Nephron progenitor cell (in vitro differentiated cells): ENCODE data around the gene CNOT8.

ENCODE experiments used
- DNase-seq: peaks from one replicate; pipeline ENCODE4 v3.0.0; 2021
- H3K27ac Mint-ChIP-seq: 2 replicates; pipeline ENCODE4 v1.8.0; 2021; ENCODE audit warnings: mild to moderate bottlenecking, moderate library complexity, mixed read lengths
- H3K27me3 Mint-ChIP-seq: 2 replicates; pipeline ENCODE4 v1.8.0; 2021; ENCODE audit warnings: mild to moderate bottlenecking, low read depth, mixed read lengths; ENCODE audit not compliant: poor library complexity
- H3K36me3 Mint-ChIP-seq: 2 replicates; pipeline ENCODE4 v1.8.0; 2021; ENCODE audit warnings: low read depth, mixed read lengths
- H3K4me1 Mint-ChIP-seq: 2 replicates; pipeline ENCODE4 v1.8.0; 2021; ENCODE audit warnings: mixed read lengths
- H3K4me3 Mint-ChIP-seq: 2 replicates; pipeline ENCODE4 v1.8.0; 2021; ENCODE audit warnings: mild to moderate bottlenecking, moderate library complexity, mixed read lengths
- H3K9me3 Mint-ChIP-seq: 2 replicates; pipeline ENCODE4 v1.8.0; 2021; ENCODE audit warnings: mild to moderate bottlenecking, moderate library complexity, mixed read lengths
- TF ChIP-seq, protein P1 (sequence below): fragments of 200-600 bp; sonication (generic); IDR thresholded peaks from 2 replicates; pipeline ENCODE4 v1.5.0; 2021; ENCODE audit warnings: antibody characterized with exemption

Gene CNOT8

GRCh38 chr5:154893381-154893780, 35.0 kb downstream of the CNOT8 start:
- Mint-ChIP-seq H3K4me3 (no peak overlapping the region), H3K36me3 (peaks cover 76% of the 10 kb centered on the region), H3K9me3 (no peaks in the 10 kb centered on the region), H3K4me1 (no peaks in the 10 kb centered on the region), H3K27ac (no peak overlapping the region), H3K27me3 (no peaks in the 10 kb centered on the region)
- TF ChIP-seq, protein P1, sequence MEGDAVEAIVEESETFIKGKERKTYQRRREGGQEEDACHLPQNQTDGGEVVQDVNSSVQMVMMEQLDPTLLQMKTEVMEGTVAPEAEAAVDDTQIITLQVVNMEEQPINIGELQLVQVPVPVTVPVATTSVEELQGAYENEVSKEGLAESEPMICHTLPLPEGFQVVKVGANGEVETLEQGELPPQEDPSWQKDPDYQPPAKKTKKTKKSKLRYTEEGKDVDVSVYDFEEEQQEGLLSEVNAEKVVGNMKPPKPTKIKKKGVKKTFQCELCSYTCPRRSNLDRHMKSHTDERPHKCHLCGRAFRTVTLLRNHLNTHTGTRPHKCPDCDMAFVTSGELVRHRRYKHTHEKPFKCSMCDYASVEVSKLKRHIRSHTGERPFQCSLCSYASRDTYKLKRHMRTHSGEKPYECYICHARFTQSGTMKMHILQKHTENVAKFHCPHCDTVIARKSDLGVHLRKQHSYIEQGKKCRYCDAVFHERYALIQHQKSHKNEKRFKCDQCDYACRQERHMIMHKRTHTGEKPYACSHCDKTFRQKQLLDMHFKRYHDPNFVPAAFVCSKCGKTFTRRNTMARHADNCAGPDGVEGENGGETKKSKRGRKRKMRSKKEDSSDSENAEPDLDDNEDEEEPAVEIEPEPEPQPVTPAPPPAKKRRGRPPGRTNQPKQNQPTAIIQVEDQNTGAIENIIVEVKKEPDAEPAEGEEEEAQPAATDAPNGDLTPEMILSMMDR: no peak
- no peak for DNase-seq

DNA sequence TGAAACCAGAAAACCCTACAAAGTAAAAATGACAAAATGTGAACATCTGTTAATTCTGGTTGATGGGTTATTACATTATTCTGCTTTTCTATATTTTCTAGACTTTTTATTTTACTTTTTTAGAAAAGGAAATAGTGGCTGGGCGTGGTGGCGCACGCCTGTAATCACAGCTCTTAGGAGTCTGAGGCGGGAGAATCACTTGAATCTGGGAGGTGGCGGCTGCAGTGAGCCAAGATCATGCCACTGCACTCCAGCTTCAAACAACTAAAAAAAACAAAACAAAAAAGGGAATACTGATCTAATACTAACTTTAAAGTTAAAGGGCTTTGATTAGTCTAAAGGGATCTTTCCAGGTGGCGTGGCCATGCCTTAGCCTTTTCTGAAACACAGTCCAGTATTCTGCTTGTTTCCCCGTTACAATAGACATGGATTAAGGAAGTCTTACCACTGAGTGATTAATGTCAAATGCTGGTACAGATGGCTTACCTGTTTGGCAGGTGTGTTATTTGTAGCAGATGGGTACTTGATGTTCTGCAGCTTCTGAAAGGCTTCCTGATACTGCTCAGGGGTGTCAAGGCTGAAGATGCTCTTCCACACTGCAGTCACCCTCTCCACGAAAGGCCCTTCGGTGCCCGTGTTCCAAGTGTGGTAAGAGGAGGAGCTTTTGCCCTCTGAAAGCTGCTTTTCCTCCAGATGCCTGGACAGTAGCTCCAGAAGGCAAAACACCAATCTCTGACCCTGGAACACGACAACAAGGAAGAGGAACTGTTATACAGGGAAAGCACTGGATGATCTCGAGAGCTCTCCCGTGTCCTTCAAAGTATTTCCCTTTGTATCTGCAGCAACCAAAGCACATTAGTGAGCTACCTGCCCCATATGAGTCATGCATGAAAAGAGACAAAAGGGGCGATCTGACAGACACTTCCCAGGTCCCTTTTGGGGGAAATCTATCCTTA, 37.5 kb downstream of the CNOT8 start:
- H3K36me3 Mint-ChIP-seq: peaks cover 80% of the 10 kb centered on the region
- no peak overlapping the region for H3K4me3 Mint-ChIP-seq
- H3K4me1 Mint-ChIP-seq: no peaks in the 10 kb centered on the region
- H3K27me3 Mint-ChIP-seq: no peaks in the 10 kb centered on the region
- H3K9me3 Mint-ChIP-seq: no peaks in the 10 kb centered on the region
- TF ChIP-seq, protein P1: no peak
- no peak overlapping the region for H3K27ac Mint-ChIP-seq
- DNase-seq: no peak

GRCh38 chr5:154896562-154897165, 38.2 kb downstream of the CNOT8 start:
- DNase-seq: no peak
- Mint-ChIP-seq H3K36me3 (peaks cover 73% of the 10 kb centered on the region), H3K27ac (no peak overlapping the region)

GRCh38 chr5:154898210-154898609, 39.8 kb downstream of the CNOT8 start:
- DNase-seq: no peak
- TF ChIP-seq, protein P1: no peak
- Mint-ChIP-seq H3K27ac (no peak overlapping the region), H3K27me3 (no peaks in the 10 kb centered on the region), H3K4me1 (no peaks in the 10 kb centered on the region), H3K4me3 (no peak overlapping the region), H3K9me3 (no peaks in the 10 kb centered on the region), H3K36me3 (peaks cover 76% of the 10 kb centered on the region)

More at GRCh38 chr5:154896562-154897165, 38.2 kb downstream of the CNOT8 start:
- Mint-ChIP-seq H3K4me1 (no peaks in the 10 kb centered on the region), H3K27me3 (no peaks in the 10 kb centered on the region), H3K4me3 (no peak overlapping the region), H3K9me3 (no peaks in the 10 kb centered on the region)
- TF ChIP-seq, protein P1: no peak

- no peak for DNase-seq
- no peaks in the 10 kb centered on the region for H3K27me3 Mint-ChIP-seq
- no peak overlapping the region for H3K27ac Mint-ChIP-seq
- TF ChIP-seq, protein P1: no peak
- no peak overlapping the region for H3K4me3 Mint-ChIP-seq
- H3K4me1 Mint-ChIP-seq: no peaks in the 10 kb centered on the region
- no peaks in the 10 kb centered on the region for H3K9me3 Mint-ChIP-seq
- peaks cover 76% of the 10 kb centered on the region for H3K36me3 Mint-ChIP-seq
Measured at GRCh38 chr5:154899151-154899816, 40.9 kb downstream of the CNOT8 start.
